B cell (primary cell): ENCODE data around the gene MCUB. TPM values are rescaled to one million over a fixed set of nuclear protein-coding genes. Genes with fewer than 3 reads are reported as not detected.

Experiments
- ATAC-seq: fragments of 200-7000 bp; cut with Tn5 transposase; one replicate; pipeline ENCODE4 v1.10.0; 2021; ENCODE audit warnings: low read depth, mild to moderate bottlenecking, moderate number of reproducible peaks, moderate library complexity
- CTCF ChIA-PET: fragments of 350-600 bp; sonication (Branson Sonifier 250); formaldehyde crosslinking; loops from one replicate; lab custom pipeline; 2021; ENCODE audit warnings: antibody characterized with exemption, inconsistent platforms; lab: Charles Lee
- POLR2A ChIA-PET: fragments of 350-600 bp; sonication (Branson Sonifier 250); formaldehyde crosslinking; loops from one replicate; lab custom pipeline; 2021; ENCODE audit warnings: antibody characterized with exemption; lab: Charles Lee
- DNase-seq: peaks from one replicate; pipeline ENCODE4 v3.0.0; 2013
- H2AFZ ChIP-seq: 2 replicates; pipeline ENCODE4 v1.6.1; 2012; ENCODE audit warnings: mild to moderate bottlenecking, low read depth, low read length; ENCODE audit not compliant: insufficient read depth, poor library complexity, severe bottlenecking
- H3K27ac ChIP-seq, 2 donors: 1 replicate in 1 of 2; 2 replicates in 1 of 2; pipeline ENCODE4 v1.5.1; 2012 to 2013; ENCODE audit warnings: low read length in 2 of 2, mild to moderate bottlenecking in 2 of 2, moderate library complexity in 1 of 2
- H3K27me3 ChIP-seq, 4 experiments: fragments of 200-600 bp in 1 of 4; sonication (generic) in 1 of 4; replicated peaks in 1 of 4; 1 replicate in 2 of 4; 2 replicates in 2 of 4; pipeline versions ENCODE4 v1.6.1 to v1.7.0; 2013 to 2016; ENCODE audit warnings: low read length in 3 of 4, mild to moderate bottlenecking in 2 of 4, mixed read lengths in 1 of 4, moderate library complexity in 1 of 4; ENCODE audit not compliant: insufficient read depth in 4 of 4, control insufficient read depth in 3 of 4; ENCODE audit errors: control extremely low read depth in 1 of 4
- H3K36me3 ChIP-seq, 2 experiments: replicated peaks in 1 of 2; 1 replicate in 1 of 2; 2 replicates in 1 of 2; pipeline versions ENCODE4 v1.6.1 to v1.7.1; 2013; ENCODE audit warnings: low read length in 1 of 2; ENCODE audit not compliant: insufficient read depth in 2 of 2, control insufficient read depth in 1 of 2; ENCODE audit errors: control extremely low read depth in 1 of 2, extremely low read depth in 1 of 2
- H3K4me1 ChIP-seq, 2 donors: fragments of 200-600 bp in 1 of 2; sonication (generic) in 1 of 2; 1 replicate in 1 of 2; 2 replicates in 1 of 2; pipeline versions ENCODE4 v1.5.1 to v1.6.1; 2013 to 2017; ENCODE audit warnings: low read length in 2 of 2; ENCODE audit not compliant: control insufficient read depth in 2 of 2, insufficient read depth in 2 of 2
- H3K4me2 ChIP-seq: replicated peaks from 2 replicates; pipeline ENCODE3; 2012; ENCODE audit warnings: mild to moderate bottlenecking, low read depth, low read length; ENCODE audit not compliant: poor library complexity, severe bottlenecking
- H3K4me3 ChIP-seq, 5 experiments: fragments of 200-600 bp in 1 of 5; sonication (generic) in 1 of 5; 1 replicate in 3 of 5; 2 replicates in 2 of 5; pipeline versions ENCODE4 v1.5.1 to v1.7.0; 2011 to 2016; ENCODE audit warnings: low read length in 4 of 5, mild to moderate bottlenecking in 4 of 5, low read depth in 2 of 5, control low read depth in 1 of 5, moderate library complexity in 1 of 5; ENCODE audit not compliant: insufficient read depth in 1 of 5; ENCODE audit errors: control extremely low read depth in 1 of 5, extremely low read depth in 1 of 5
- H3K79me2 ChIP-seq: fragments of 200-600 bp; sonication (generic); one replicate; pipeline ENCODE4 v1.6.0; 2016; ENCODE audit warnings: low read length; ENCODE audit not compliant: control insufficient read depth, insufficient read depth
- H3K9ac ChIP-seq: fragments of 200-600 bp; sonication (generic); 2 replicates; pipeline ENCODE4 v1.6.1; 2017; ENCODE audit warnings: mild to moderate bottlenecking, low read length, moderate library complexity
- H3K9me3 ChIP-seq, 3 donors: one replicate each; pipeline versions ENCODE4 v1.6.1 to v1.7.1; 2013; ENCODE audit warnings: low read length in 2 of 3; ENCODE audit not compliant: control insufficient read depth in 2 of 3, insufficient read depth in 1 of 3; ENCODE audit errors: control extremely low read depth in 1 of 3
- H4K20me1 ChIP-seq: 2 replicates; pipeline ENCODE4 v1.6.0; 2012; ENCODE audit warnings: mild to moderate bottlenecking, low read length; ENCODE audit not compliant: insufficient read depth, control insufficient read depth, poor library complexity, severe bottlenecking
- H3K27ac Mint-ChIP-seq: one replicate; pipeline ENCODE4 v1.8.0; 2021; ENCODE audit warnings: mixed read lengths
- H3K27me3 Mint-ChIP-seq: one replicate; pipeline ENCODE4 v1.8.0; 2021; ENCODE audit warnings: mixed read lengths
- H3K4me1 Mint-ChIP-seq: one replicate; pipeline ENCODE4 v1.8.0; 2021; ENCODE audit warnings: mixed read lengths
- H3K4me3 Mint-ChIP-seq: one replicate; pipeline ENCODE4 v1.8.0; 2021; ENCODE audit warnings: mixed read lengths
- H3K9me3 Mint-ChIP-seq: one replicate; pipeline ENCODE4 v1.8.0; 2022; ENCODE audit warnings: mixed read lengths; ENCODE audit not compliant: insufficient read depth
- EZH2 ChIP-seq: IDR thresholded peaks from 2 replicates; pipeline ENCODE4 v1.6.1; 2012; ENCODE audit warnings: borderline replicate concordance, low read depth, mild to moderate bottlenecking, moderate library complexity, low read length; ENCODE audit not compliant: insufficient read depth, poor library complexity, severe bottlenecking
- WGBS: methylation state at CpG from one replicate; pipeline ENCODE4 v1.1.5; 2013; ENCODE audit warnings: missing lambda C conversion rate; ENCODE audit not compliant: insufficient coverage; 5-methylcytosine and 5-hydroxymethylcytosine counted together
- intact Hi-C: fragments of 100-400 bp; cut with micrococcal nuclease; formaldehyde crosslinking; loops from one replicate; pipeline ENCODE4 v1.10.0; 2022
- polyA plus RNA-seq: library from polyadenylated mRNA; depleted of rRNA; stranded (reverse); fragments of >200 nt; gene quantifications from 2 replicates; pipeline ENCODE4 v1.2.3, GENCODE V29; 2012
- total RNA-seq, 2 donors: library from RNA; stranded (reverse); fragments of 120-200 nt in 1 of 2; gene quantifications; 1 replicate in 1 of 2; 2 replicates in 1 of 2; pipeline versions ENCODE4 v1.2.3 to v1.2.4, GENCODE V29; 2013 to 2022
- TF ChIP-seq, protein P1 (sequence below): fragments of 200-600 bp; IDR thresholded peaks from one replicate; pipeline ENCODE4 v1.8.0; 2022; ENCODE audit warnings: antibody characterized with exemption, mild to moderate bottlenecking

The MCUB gene
- total and polyA plus RNA-seq, 2 donors (not counting 1 experiment from before 2014, with no cell fraction given): 59.3 to 114 TPM

DNA sequence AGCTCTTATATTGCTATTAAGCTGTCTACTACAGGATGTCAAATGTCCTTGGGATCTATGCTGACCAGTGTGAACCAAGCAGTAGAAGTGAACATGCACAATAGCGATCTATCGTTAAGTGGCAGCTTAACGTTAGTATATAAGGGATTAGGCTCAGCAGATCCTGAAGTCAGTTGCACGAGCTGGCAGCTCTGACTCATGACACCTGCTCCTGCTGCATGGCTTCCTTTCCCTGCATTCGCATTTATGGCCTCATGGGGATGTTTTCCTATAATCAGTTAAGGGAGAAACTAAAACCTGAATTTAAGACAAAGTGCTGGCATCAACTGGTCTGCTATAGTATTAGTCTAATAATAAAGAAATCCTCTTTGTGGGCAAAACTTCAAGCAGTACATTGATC, 12.7 kb upstream of the MCUB start:
- no peak for ATAC-seq
- Histone ChIP-seq H2AFZ (no peak overlapping the region), H3K36me3 (peaks cover 7 to 10% of the 10 kb centered on the region in 2 experiments), H3K4me1 (peaks cover 8% of the 10 kb centered on the region in 2 donors), H4K20me1 (no peaks in the 10 kb centered on the region), H3K4me2 (no peak overlapping the region), H3K27me3 (no peaks in the 10 kb centered on the region), H3K79me2 (no peaks in the 10 kb centered on the region), H3K9ac (no peak overlapping the region), H3K4me3 (no peak overlapping the region), H3K9me3 (no peaks in the 10 kb centered on the region), H3K27ac (no peak overlapping the region)
- H3K9me3 Mint-ChIP-seq: peaks cover 2% of the 10 kb centered on the region
- intact Hi-C loops: no loop called here
- CTCF ChIA-PET: interaction anchor here (0.6 to 1.2 kb wide), 2 partner anchors 114 to 166 kb away, joined by 3 read pairs; partner anchors contain the start of gene SEC24B
- no peak for DNase-seq
- H3K4me3 Mint-ChIP-seq: no peak overlapping the region
- WGBS: 98% methylated on average over 4 of the region's 5 CpGs
- peaks cover 13% of the 10 kb centered on the region for H3K4me1 Mint-ChIP-seq
- no peaks in the 10 kb centered on the region for H3K27me3 Mint-ChIP-seq
- H3K27ac Mint-ChIP-seq: no peak overlapping the region
- no peak for TF ChIP-seq EZH2
- TF ChIP-seq, protein P1, sequence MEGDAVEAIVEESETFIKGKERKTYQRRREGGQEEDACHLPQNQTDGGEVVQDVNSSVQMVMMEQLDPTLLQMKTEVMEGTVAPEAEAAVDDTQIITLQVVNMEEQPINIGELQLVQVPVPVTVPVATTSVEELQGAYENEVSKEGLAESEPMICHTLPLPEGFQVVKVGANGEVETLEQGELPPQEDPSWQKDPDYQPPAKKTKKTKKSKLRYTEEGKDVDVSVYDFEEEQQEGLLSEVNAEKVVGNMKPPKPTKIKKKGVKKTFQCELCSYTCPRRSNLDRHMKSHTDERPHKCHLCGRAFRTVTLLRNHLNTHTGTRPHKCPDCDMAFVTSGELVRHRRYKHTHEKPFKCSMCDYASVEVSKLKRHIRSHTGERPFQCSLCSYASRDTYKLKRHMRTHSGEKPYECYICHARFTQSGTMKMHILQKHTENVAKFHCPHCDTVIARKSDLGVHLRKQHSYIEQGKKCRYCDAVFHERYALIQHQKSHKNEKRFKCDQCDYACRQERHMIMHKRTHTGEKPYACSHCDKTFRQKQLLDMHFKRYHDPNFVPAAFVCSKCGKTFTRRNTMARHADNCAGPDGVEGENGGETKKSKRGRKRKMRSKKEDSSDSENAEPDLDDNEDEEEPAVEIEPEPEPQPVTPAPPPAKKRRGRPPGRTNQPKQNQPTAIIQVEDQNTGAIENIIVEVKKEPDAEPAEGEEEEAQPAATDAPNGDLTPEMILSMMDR: no peak
- POLR2A ChIA-PET: no interaction called here

- ChIA-PET POLR2A (no interaction called here), CTCF (interaction anchor here (1.2 kb wide), 1 partner anchor 116 kb away, joined by 3 read pairs; the partner anchor contains the start of gene SEC24B)
- WGBS: no CpG with 5 or more reads among the region's 2 CpGs
- Histone ChIP-seq H3K27ac (peak overlapping the region in 1 of 2 donors; percentile 22), H3K4me3 (no peak overlapping the region), H3K27me3 (no peaks in the 10 kb centered on the region), H3K4me1 (peaks cover 8% of the 10 kb centered on the region in 2 donors), H3K36me3 (peaks cover 0 to 5% of the 10 kb centered on the region in 2 experiments), H3K9ac (no peak overlapping the region), H4K20me1 (no peaks in the 10 kb centered on the region), H3K4me2 (no peak overlapping the region), H3K79me2 (no peaks in the 10 kb centered on the region), H2AFZ (no peak overlapping the region), H3K9me3 (no peaks in the 10 kb centered on the region)
- no peak for TF ChIP-seq EZH2
- TF ChIP-seq, protein P1: no peak
- H3K4me1 Mint-ChIP-seq: peaks cover 13% of the 10 kb centered on the region
- H3K27ac Mint-ChIP-seq: peak overlapping the region; percentile 12
- ATAC-seq (no peak), DNase-seq (no peak)
- H3K27me3 Mint-ChIP-seq: no peaks in the 10 kb centered on the region
- H3K9me3 Mint-ChIP-seq: peaks cover 2% of the 10 kb centered on the region
- intact Hi-C loops: no loop called here
- H3K4me3 Mint-ChIP-seq: no peak overlapping the region
Measured at GRCh38 chr4:109548655-109549054, 11.4 kb upstream of the MCUB start.
